Ramos (cell line): ENCODE data around the gene ANKRD13B.

Experiments
- in situ Hi-C: fragments of 300-500 bp; cut with MboI; formaldehyde crosslinking; loops from one replicate; pipeline ENCODE4 v1.14.3; 2022; ENCODE audit warnings: low sequenced_read_pairs; ENCODE audit not compliant: unreplicated experiment

Gene ANKRD13B

DNA sequence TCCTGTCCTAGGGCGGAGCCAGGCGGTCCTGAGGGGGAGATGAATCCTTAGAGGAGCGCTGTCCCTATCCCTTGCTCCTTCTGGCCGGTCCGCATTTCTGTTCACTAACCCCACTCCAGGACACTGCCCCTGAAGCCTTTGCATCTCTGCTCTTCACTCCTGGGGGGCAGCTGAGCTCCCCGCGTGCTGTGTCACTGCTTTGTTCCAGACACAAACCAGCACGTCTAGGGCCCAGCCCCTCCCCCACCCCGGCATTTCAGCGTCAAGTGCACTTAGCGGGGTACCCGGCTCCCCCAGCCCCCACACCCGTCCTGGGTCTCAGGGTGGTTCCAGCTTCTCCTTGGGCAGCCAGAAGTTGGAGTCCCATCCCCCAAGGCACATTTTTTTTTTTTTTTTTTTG lies 20.9 kb downstream of the ANKRD13B start:
- in situ Hi-C loops = no loop called here

DNA sequence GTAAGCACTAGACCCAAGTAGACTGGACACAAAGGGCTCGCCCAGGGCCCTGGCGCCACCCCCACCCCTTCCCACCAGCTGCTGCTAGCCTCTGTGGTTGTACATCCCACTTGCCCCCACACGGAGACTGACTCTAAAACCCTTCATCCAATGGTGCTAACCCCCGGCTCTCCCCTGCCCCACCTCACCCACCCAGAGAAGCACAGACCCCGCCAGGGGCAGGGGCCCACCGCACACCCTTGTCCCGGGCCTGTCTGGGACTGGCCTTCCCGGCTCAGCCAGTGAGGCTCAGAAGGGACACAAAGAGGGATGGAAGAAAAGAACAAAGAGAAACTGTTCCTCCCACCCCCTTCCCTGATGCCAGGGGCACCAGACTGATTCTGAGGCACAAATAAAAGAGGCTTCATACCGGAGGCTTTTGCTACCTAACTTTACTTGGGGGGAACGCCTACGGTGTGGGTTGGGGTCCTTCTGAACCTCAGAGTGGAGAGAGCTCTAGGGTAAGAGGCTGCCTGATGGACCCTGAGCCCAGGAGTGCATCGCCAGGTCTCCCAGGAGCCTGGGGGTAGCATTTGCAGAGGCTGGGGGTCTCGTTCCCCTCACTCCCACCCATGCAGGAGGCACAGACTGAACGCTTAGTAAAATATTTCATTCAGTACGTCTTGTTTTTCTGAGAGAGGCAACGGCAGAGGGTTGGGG lies 21.6 kb downstream of the ANKRD13B start:
- in situ Hi-C loops = no loop called here

DNA sequence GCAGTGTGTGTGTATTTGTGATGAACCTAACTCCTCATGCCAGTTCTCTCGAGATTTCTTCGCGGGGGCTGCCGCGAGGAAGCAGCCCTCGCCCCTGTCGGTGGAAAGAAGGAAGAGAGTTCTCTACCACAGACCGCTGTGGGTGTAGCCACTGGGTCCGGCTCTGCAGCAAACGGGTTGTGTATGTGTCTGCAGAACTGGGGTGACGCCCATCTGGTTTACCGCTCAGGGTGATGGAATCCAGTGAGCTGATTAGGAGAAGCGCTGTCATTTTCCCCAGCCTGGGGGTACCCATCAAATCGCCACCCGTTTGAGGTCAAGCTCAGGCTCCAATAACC lies 22.1 kb downstream of the ANKRD13B start:
- in situ Hi-C loops = no loop called here

DNA sequence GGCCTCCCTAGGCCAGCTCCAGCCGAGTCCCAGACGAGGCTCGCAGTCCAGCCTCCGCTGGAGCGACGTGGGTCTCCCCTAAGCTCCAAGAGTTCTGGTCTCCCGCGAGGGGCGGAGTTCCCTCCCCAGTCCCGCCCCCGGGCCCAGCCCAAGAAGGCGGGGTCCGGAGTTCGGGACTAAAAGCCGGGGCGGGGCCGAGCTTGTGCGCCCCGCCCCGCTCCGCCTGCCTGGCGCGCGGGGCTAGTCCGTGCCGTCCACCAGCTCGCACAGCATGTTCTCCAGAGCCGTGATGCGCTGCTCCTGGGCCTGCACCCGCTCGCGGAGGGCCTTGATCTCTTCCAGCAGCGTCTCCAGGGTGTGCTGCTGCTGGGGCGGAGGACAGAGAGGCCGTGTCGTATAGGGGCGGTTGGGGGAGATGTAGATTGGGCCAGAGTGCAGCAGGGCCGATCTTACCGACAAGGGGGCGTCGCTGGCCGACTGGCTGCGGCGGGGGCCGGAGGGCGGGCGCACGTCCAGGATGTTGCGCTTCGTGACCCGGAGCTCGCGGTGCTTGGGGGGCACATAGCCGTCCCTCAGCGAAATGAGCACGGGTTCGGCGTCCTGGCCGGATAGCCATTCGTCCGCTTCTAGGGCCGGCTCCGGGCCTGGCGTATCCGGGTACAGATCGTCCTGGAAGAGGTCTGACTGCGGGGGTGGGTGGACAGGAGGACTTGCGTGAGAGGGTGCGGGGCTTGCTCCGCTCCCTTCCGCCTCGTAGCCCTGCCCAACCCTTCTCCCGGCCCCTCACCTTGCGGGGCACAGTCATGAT lies 22.8 kb downstream of the ANKRD13B start:
- in situ Hi-C loops = no loop called here

DNA sequence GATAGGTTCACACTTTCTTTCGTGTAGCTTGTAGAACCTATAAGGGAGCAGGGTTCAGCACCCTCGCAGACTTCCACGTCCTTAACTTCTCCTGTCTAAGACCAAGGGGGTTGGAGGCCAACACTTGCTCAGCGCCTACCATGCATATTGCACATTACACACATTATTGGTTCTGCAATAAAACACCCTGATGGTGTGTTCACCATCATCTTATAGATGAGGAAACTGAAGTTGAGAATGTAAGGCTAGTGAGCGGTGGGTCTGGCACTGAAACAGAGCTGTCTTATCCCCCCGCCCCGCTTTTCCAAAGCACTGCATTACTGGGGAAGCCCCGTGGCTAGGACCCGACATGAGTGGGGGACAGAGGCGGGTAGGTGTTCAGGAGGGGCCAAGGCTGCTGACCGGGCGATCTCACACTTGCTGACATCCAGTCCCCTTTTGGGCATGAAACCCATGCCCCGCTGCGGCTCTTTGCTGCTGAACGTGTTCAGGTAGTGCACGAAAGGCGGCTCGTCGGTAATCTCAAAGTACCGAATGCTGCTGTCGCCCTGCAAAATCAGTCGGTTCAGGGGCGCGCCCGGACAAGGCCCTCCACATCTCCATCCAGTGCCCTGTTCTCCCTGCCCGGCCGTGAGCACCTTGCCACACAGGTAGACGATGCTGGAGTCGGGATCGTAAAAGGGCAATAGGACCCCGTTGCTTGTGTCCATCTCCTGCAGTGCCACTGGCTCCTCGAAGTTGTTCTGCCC lies 23.5 kb downstream of the ANKRD13B start:
- in situ Hi-C loops = no loop called here

DNA sequence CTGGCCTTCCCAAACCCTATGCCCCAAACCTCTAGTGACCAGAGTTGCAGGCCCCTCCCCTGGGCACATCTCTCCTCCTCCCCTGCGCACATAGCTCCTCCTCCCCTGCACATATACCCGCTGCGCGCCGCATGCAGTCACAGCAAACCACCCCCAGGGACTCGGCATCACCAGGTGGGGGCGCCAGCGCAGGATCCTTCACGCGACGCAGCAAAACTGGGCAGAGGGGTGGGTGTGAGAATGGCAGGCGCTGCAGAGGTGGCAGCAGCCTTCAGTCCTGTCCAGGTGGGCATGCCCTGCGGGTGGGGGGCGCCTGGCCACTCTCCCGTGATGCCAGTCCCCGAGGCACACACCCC lies 24.2 kb downstream of the ANKRD13B start:
- in situ Hi-C loops = no loop called here

DNA sequence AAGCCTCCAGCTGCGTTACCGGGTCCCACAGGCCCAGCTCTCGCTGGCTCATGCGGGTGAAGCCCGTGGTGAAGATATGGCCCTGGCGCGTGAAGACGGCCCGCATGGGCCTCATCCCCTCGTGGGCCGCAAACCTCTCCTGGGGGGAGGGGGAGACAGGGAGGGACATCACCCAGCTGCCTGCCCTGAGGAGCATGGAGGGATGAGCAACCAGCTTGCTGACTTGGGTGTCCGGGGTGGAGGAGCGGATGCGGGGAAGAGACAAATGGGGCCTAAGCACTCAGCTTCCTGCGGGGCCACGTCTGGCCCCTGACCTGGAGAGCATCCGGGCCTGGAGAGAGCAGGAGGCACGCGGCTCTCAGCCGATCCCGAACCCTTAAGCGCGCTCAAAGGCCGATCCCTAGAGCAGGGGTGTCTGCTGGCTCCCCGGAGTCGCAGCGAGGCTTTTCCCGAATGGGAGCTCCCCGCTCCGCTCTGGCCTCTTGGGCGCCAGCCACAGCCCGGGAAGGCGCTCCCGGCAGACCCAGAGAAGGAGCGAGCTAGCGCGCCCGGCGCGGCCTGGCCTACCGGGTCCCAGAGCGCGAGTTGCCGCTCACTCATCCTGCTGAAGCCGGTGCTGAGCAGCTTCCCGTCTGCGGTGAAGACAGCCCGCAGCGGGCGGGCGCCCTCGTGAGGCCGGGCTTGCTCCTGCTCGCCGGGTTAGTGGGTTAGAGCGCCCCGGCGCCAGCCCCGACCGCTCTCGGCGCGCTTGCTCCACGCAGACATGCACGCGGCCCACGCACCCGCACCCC lies 24.7 kb downstream of the ANKRD13B start:
- in situ Hi-C loops = no loop called here

DNA sequence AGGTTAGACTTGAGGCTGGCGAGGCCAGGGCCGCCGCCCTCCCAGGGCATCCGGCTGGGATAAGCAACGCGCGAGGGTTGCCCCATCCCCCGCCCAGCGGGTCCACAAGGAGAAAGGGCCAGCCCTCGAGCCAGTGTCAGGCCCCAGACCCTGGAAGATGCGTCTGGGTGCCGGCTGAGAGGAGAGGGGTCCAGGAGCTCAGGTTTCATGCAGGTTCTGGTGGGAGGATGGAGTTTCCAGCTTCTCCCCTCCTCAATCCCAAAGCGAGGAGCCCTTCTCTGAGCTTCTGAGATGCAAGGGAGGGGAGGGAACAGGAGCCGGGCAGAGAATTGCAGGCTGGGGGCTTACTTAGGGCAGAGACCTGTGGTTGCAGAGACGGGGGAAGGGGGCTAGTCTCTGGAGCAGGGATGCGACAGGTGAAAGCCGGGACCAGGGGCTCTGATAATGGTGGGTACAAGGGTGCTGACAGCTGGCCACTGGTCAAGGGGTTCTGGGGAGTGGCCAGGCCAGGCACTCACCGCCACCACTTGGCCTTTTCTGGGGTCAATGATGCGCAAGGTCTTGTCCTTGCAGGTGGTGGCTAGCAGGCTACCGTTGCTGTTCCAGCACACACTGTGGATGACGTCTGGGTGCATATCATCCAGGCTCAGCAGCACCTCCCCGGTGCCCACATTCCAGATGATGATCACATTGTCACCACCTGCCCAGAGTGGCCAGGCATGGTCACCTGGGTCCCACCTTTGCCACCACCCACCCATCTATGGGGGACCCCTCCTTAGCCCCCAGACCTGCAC lies 25.5 kb downstream of the ANKRD13B start:
- in situ Hi-C loops = no loop called here

DNA sequence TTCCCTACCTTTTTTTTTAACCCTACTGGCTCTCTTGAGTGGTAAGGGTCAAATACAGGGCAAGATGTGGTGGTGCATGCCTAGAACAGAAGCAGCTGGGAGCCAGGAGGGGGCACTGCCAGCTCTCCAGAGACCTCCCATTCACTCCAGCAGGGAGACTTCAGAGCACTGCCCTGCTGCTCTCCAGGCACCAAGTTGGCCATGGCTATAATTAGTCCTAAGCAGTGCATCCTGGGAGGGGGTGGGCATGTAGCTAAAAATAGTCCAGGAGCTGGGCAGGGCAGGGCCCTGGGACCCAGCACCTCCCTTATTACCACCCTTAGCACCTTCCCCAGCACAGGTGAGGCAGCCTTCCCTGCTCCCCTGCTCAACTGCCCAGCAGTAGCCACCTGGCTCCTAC lies 26.3 kb downstream of the ANKRD13B start:
- in situ Hi-C loops = no loop called here

DNA sequence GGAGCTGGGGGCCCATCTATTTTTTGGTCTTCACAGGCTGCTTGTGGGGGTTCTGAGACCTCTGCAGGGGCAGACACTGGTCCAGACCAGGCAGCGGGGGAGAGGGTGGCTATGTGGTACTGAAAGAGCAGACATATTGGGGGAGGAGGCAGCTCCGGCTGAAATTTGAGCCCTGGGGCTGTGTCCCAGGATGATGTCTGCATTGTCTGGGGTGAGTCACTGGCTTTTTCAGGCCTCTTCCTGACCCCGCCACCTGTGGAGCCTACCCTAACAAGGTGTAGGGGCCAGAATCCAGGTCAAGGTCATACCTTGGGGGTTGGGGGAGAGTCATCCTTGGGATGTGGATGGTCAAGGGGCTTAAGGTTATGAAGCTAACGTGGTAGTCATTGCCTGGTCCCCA lies 27.3 kb downstream of the ANKRD13B start:
- in situ Hi-C loops = no loop called here

DNA sequence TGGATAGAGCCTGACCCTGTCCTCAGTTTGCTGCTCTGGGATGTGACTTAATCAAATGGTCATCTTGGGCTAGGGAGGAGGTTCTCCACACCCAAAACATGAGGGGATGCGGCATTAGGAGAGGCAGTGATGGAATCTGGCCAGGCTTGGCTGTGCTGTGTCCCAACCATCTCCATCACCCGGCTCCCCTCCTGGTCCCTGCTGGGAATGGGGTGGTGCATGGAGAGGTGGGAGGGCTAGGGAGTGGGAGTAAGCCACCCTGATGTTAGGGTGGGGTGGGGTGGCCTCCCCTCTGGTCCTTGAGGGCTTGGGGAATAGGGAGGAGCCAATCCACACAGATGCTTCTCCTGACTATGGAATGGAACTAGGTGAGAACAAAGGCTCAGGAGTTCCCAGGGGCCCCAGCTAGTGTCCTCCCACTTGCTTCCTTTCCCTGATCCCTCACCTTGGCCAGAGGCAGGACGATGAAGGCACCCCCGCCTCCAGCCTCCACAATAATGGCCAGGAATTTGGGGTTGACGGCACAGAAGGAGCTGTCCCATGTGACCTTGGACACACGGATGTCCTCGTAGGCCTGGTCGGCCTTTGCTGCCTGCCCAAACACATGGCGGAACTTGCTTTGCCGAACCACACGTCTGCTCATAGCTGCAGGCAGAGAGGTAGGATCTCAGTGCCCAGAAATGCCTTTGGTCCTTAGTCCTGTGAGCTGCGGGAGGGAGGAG lies 28.0 kb downstream of the ANKRD13B start:
- in situ Hi-C loops = no loop called here

DNA sequence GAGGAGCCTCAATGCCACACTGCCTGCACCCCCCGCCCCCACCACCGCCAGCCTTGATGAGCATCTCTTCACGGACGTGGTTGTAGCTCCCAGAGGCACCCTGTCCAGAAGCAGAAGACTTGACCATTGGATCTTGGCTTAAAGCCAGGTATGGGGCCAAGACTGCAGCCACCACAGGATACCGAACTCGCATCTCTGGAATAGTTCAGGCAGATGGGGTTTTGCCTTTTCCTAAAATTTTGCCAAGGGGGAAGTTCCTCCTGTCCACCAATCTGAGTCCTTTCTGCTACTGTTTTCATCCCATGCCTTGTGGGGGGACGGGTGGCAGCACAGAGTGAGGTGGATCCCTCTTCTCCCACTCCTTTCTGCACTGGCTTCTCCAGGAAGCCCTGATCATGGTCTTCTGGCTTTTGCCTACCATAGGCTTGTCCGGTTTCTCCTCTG lies 28.8 kb downstream of the ANKRD13B start:
- in situ Hi-C loops = no loop called here

DNA sequence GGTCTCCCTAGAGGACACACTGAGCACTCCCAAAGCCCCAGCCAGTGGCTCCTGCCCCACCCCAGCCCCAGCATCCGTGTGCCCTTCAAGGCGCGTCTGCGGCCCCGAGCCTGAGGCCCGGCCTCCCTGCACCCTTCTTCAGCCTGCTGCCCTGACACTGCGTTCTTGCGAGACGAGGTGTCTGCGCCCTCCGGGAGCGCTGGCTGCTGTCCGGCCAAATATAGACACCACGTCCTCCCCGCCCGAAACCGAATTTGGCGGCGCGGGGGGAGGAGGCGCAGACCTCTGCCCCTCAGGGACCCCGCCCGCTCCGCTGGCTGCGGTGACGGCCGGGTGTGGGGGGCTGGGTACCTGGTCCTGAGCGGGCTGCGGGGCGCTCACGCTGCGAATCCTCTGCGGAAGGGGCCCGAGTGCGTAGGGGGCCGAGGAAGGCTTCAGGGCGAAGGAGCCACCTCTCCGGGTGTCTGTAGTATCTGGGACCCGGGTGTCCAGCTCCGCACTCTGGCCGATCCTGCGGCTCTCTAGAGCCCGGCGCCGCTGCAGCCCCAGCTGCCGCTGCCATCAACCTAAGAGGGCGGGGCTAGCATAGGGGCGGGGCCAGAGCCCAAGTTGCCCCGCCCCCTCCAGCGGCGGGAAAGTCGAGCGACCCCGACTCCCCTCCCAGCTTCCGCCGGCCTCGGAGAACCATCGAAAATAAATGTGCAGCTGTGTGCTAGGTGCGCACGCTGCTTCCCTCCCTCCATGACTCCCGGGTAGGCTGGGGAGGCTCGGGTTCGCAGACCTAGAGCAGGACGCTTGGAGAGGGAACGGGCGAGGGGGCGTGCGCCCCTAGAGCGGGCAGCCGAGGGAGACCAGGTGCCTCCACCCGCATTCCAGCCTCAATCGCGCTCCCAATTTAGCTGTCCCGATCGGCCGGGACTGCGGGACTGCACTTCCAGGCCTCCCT lies 29.7 kb downstream of the ANKRD13B start, which contains the start of gene CORO6:
Gene CORO6 (minus strand): TSS at position 576 of the 946 bp plus-strand sequence. CDS start 1,491 bp downstream, outside the sequence.
- in situ Hi-C loops = no loop called here

DNA sequence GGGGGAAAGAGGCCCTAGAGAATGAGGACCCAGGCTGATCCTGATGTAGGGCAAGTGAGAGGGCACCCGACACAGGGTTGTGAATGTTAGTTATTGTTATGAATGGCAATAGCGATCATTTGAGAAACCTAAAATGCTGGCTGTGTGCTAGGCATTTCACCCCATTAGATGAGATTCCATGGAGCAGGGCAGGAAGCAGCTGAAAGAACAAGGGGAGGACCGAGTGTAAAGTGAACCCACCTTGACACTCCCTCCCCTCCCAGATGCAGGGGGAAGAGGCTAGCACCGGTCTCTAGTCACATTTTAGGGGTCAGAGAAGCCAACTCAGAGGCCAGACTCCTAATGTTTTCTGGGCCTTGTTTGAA lies 30.3 kb downstream of the ANKRD13B start:
- in situ Hi-C loops = no loop called here

DNA sequence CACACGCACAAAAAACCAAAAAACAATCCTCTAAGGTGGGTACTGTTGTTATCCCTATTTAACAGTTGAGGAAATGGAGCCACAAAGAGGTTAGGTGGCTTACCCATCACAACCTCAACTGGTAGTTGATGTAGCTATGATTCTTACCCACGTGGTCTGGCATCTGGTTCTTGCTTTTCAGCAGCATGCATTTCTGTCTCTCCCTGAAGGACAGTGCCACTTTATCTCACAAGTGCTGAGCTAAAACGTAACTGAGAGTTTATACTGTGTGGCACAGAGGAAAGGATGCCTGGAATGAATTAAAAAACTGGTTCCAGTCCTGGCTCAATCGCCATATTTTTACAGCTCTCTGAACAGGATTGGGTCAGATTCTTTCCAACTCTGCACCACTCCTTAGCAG lies 31.7 kb downstream of the ANKRD13B start:
- in situ Hi-C loops = no loop called here

DNA sequence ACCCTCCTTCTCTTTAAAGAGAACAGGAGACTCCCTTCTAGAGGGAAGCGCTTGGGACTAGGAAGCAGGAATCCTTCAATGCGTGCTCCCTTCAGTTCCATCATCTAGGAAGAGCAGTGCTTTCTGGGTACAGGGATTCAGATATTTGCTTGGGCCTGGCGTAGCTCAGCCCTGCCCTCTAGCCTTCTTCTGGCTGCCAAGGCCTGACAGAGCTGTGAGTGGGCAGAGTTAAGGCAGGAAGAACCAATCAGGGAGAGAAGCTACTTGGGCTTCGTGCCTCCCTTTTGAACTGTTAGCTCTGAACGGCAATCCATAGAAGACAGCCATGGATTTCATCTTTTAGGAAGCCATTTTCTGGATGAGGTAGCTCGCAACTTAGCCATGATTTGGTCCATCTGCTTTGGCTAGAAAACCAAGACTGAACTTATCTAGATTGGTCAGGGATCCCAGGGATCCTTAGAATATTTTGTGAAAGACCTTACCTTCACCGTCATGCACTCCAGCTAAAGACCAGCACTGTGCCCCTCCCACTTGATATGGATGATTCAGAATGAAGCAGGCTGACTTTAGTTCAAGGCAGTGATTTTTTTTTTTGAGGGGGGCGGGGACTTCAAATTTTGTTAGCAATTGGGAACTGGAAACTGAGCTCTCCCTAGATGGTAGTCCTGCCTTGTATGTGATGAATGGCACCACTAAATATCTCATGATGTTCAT lies 32.3 kb downstream of the ANKRD13B start:
- in situ Hi-C loops = loop anchor here (25.0 kb wide), 2 partner anchors 312 to 387 kb away; partner anchors contain the start of genes EFCAB5 and SSH2

DNA sequence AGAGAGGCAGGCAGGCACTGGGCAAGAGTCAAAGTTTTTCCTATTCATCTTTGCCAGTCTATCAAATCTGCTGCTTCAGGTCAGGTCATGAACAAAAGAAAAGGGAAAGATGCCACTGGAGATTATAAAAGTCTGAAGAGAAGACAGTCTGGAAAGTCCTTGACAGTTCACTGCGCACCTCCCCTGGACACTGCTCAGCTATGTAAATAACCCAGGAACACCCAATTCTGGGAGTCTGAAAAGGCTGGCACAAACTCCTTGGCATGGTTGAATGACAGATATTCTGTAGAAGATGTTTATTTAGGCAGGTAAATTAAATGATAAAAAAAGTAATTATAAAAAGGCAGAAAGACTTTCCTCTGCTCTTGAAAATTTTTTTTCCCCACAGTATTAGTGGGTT lies 35.0 kb downstream of the ANKRD13B start:
- in situ Hi-C loops = loop anchor here (25.0 kb wide), 2 partner anchors 309 to 384 kb away; partner anchors contain the start of genes EFCAB5 and SSH2
